Body of pancreas (tissue), 4 donors: ENCODE results near the gene RELN.

Experiments used
- POLR2A ChIP-seq, 3 donors: fragments of 450-650 bp; IDR thresholded peaks; one replicate each; pipeline ENCODE4 v1.6.1; 2016; ENCODE audit warnings: antibody characterized with exemption in 3 of 3, mild to moderate bottlenecking in 2 of 3
- TF ChIP-seq, protein P1 (sequence below), 7 experiments: fragments of 450-650 bp in 4 of 7; fragments of 200-600 bp in 3 of 7; sonication (generic) in 3 of 7; IDR thresholded peaks; one replicate each; pipeline ENCODE4 v1.5.1; 2016 to 2019; ENCODE audit warnings: antibody characterized with exemption in 7 of 7

DNA sequence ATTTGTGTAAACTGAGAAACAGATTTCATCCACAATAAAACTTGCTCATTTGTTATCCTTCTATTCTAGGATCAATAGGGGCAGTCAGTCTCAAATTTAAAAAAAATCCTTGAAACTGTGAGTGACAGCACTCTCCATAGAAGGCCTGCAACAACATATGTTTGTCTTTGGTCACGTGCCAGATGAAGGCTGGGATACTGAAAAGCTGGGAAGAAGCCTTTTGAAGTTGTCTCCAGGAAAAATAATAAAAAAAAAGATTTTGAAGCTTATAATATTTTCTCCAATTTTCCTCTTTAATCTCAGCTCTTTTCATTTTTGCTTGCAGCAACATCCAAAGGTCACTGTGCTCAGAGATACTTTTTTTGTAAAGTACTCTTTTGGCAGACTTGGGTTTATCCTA lies 414.9 kb downstream of the RELN start:
- TF ChIP-seq, protein P1, sequence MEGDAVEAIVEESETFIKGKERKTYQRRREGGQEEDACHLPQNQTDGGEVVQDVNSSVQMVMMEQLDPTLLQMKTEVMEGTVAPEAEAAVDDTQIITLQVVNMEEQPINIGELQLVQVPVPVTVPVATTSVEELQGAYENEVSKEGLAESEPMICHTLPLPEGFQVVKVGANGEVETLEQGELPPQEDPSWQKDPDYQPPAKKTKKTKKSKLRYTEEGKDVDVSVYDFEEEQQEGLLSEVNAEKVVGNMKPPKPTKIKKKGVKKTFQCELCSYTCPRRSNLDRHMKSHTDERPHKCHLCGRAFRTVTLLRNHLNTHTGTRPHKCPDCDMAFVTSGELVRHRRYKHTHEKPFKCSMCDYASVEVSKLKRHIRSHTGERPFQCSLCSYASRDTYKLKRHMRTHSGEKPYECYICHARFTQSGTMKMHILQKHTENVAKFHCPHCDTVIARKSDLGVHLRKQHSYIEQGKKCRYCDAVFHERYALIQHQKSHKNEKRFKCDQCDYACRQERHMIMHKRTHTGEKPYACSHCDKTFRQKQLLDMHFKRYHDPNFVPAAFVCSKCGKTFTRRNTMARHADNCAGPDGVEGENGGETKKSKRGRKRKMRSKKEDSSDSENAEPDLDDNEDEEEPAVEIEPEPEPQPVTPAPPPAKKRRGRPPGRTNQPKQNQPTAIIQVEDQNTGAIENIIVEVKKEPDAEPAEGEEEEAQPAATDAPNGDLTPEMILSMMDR (IDR thresholded peaks at IDR 0.05) = no peak
- no peak for TF ChIP-seq POLR2A (IDR thresholded peaks at IDR 0.05)
